ENCODE measurements around the gene TANGO6.

TANGO6 gene

DNA sequence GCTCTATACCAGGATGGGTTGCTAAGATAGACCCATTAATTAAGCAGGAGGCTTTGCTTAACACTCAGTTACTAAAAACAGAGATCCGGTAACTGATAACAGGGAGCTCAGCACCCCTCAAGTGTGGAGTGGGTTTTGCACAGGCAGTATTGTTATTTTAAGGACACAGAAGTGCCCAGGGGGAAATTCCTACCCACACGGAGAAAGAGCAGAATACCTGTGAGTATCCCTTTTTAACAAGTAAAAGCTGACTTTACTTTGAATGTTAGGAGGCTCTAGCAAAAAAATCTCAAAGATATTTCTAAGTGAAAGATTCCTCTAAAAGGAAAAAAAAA lies 229.3 kb downstream of the TANGO6 start:
- TF ChIP-seq, protein P1, sequence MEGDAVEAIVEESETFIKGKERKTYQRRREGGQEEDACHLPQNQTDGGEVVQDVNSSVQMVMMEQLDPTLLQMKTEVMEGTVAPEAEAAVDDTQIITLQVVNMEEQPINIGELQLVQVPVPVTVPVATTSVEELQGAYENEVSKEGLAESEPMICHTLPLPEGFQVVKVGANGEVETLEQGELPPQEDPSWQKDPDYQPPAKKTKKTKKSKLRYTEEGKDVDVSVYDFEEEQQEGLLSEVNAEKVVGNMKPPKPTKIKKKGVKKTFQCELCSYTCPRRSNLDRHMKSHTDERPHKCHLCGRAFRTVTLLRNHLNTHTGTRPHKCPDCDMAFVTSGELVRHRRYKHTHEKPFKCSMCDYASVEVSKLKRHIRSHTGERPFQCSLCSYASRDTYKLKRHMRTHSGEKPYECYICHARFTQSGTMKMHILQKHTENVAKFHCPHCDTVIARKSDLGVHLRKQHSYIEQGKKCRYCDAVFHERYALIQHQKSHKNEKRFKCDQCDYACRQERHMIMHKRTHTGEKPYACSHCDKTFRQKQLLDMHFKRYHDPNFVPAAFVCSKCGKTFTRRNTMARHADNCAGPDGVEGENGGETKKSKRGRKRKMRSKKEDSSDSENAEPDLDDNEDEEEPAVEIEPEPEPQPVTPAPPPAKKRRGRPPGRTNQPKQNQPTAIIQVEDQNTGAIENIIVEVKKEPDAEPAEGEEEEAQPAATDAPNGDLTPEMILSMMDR (IDR thresholded peaks at IDR 0.05; ENCODE audit: low read depth, low read length): no peak
- no peak overlapping the region for H3K4me3 ChIP-seq (ENCODE audit: low read depth, low read length)

DNA sequence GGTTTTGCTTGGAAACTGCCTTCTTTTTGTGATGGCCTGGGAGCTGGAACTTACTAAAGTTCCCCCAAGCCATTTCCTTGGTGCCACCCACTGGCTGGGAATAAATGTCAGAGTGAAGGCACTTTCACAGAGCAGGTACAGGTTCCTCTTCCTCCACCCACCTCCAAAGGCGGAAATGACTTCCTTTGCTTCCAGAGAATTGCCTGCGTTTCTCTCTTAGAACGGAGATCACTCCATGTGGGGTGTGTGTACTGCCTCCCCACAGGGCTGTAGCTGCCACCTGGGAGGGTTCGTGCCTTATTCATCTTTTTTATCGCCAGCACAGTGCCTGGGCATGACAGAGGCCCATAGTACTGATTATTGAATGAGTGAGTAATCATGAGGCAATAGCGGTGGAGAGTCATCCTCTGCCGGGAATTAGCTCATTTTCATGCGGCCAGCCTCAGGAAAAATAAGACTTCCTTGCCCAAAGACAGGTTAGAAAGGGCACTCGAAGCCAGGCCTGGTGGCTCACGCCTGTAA lies 229.9 kb downstream of the TANGO6 start:
- TF ChIP-seq, protein P1 (IDR thresholded peaks at IDR 0.05; ENCODE audit: low read depth, low read length): no peak
- H3K4me3 ChIP-seq (ENCODE audit: low read depth, low read length): no peak overlapping the region

DNA sequence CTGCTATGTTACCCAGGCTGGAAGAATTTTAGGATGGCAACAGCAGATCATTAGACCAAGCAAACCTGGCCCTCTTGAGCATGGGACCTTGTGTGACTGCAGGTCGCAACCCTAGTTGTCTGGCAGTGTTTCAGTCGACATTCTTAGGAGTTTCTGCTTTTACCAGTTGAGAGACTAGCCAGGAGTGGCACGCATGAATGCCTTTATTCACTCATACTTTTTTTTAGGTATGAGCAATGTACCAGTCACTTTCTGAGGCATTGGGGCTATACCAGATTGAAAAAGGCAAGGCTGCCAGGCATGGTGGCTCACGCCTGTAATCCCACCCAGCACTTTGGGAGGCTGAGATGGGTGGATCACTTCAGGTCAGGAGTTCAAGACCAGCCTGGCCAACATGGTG lies 233.9 kb downstream of the TANGO6 start:
- TF ChIP-seq, protein P1 (IDR thresholded peaks at IDR 0.05; ENCODE audit: low read depth, low read length): no peak
- H3K4me3 ChIP-seq (ENCODE audit: low read depth, low read length): no peak overlapping the region

DNA sequence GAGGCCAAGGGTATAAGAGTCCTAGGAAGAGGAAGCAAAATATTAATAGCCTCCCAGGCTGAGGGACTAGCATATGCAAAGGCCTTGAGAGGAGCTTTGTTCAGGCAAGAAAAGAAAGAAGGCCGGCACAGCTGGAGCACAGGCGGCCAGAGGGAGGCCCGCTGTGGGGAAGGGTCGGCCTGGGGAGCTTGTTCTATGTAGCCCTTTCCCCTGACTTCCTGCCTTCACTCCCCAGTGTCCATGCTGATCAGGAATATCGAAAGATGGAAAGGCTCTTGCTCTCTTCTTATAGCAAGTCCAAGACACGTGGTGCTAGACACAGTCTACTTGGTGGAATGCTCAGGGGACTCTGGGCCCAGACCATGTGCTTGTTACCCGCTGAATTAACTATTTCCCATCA lies 234.7 kb downstream of the TANGO6 start:
- H3K4me3 ChIP-seq (ENCODE audit: low read depth, low read length): no peak overlapping the region
- TF ChIP-seq, protein P1 (IDR thresholded peaks at IDR 0.05; ENCODE audit: low read depth, low read length): no peak

DNA sequence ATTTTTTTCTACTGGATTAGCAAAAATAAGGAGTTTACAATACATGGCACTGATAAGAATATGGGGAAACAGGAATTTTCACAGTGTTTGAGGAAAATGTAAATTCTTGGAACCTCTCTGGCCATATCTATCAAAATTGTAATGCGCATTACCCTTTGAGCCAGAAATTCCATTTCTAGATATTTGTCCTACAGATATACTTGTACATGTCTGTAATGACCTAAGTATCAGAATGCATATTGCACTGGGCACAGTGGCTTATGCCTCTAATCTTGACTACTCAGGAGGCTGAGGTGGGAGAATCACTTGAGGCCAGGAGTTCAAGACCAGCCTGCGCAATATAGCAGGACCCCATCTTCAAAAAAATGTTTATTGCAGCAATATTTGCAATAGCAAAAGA lies 236.4 kb downstream of the TANGO6 start:
- H3K4me3 ChIP-seq (ENCODE audit: low read depth, low read length): no peak overlapping the region
- TF ChIP-seq, protein P1 (IDR thresholded peaks at IDR 0.05; ENCODE audit: low read depth, low read length): no peak

DNA sequence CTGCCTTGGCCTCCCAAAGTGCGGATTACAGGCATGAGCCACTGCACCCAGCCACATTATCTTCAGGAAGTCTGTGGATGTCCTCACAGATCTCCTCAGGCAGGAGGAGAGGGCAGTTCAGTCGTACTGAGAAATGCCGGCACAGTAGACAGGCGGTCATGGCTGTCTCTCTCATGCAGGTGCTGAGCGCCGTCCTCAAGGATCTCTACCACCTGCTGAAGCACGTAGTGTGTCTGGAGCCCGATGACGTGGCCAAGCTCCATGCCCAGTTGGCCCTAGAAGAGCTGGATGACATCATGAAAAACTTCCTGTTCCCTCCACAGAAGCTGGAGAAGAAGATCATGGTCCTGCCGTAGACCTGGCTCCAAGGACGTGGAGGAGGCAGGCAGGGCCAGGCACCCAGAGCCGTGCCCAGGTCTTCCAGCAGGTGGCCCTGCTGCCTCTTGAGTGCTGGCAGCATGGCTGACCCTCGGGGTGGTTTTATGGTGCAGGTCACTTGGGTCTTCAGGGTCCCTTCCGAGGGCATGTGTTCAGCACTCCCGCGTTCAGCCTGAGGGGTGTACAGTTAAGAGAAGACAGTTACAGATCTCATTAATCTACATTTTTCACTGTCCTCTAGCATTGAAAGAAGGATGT lies 240.1 kb downstream of the TANGO6 start:
- TF ChIP-seq, protein P1 (IDR thresholded peaks at IDR 0.05; ENCODE audit: low read depth, low read length): no peak
- no peak overlapping the region for H3K4me3 ChIP-seq (ENCODE audit: low read depth, low read length)

DNA sequence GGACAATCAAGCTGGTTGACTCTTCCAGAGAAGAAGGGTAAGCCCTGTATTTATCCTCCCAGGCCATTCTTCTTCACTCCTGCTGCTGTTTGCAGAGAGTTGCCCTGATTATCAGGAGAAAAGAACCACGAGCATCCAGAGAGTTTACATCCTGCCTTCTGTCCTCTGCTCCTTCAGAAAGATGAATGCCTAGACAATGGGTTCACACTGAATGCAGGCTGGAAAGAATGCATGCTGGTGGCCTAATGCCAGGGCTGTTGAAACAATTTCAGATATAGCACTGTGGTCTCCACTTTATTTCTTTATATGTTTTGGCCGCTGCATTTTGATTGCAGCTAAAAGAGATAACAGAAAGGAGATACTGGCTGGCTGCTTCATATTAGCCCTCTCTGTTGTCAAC lies 241.0 kb downstream of the TANGO6 start:
- no peak overlapping the region for H3K4me3 ChIP-seq (ENCODE audit: low read depth, low read length)
- TF ChIP-seq, protein P1 (IDR thresholded peaks at IDR 0.05; ENCODE audit: low read depth, low read length): no peak

Measured in WI38 (cell line).